K562 (cell line): ENCODE results near the gene ATRN. TPM values are rescaled to one million over a fixed set of nuclear protein-coding genes. Genes with fewer than 3 reads are reported as not detected.

Source experiments
- ATAC-seq: fragments of 200-7000 bp; cut with Tn5 transposase; 3 replicates; pipeline ENCODE4 v1.9.1; 2020; ENCODE audit warnings: moderate library complexity
- BruUV-seq: library from RNA; stranded (reverse); fragments of 400-500 nt; replicated peaks from 2 replicates; lab custom pipeline; 2021; lab: Mats Ljungman, UMichigan
- CTCF ChIA-PET: fragments of 300-600 bp; formaldehyde crosslinking; extraction: SDS; loops from one replicate; lab custom pipeline; 2021; ENCODE audit warnings: low intra/inter-chr PET ratio; lab: Yijun Ruan, JAX
- POLR2A ChIA-PET: fragments of 300-600, 350-650 bp; sonication (Branson Sonifier 250); formaldehyde crosslinking; extraction: SDS; loops from one replicate; lab custom pipeline; 2021; ENCODE audit warnings: antibody characterized with exemption, inconsistent platforms; lab: Yijun Ruan, JAX
- DNase-seq, 4 experiments: peaks; one replicate each; pipeline versions ENCODE4 v3.0.0 to v3.0.0-alpha.2; 2011 to 2018; ENCODE audit warnings: low spot score in 3 of 4, mixed read lengths in 3 of 4; ENCODE audit errors: extremely low read depth in 1 of 4
- FAIRE-seq: peaks from 2 replicates; lab custom pipeline; 2011; peaks lifted over from hg19 to GRCh38; lab: Jason Lieb, UNC
- H2AFZ ChIP-seq: 2 replicates; pipeline ENCODE4 v1.6.0; 2011; ENCODE audit warnings: low read depth, low read length, control low read depth, inconsistent platforms
- H3K27ac ChIP-seq: fragments of 200-600 bp; 3 replicates; pipeline ENCODE4 v1.8.0; 2011; ENCODE audit warnings: low read depth, mild to moderate bottlenecking, control low read depth, inconsistent platforms, low read length, moderate library complexity, mixed read lengths; ENCODE audit errors: extremely low read depth
- H3K27me3 ChIP-seq, 2 experiments: fragments of 300-600 bp in 1 of 2; 2 replicates in 1 of 2; 3 replicates in 1 of 2; pipeline versions ENCODE4 v1.6.0 to v1.8.0; 2011; ENCODE audit warnings: inconsistent platforms in 2 of 2, low read length in 2 of 2, mild to moderate bottlenecking in 1 of 2, mixed read lengths in 1 of 2, moderate library complexity in 1 of 2; ENCODE audit not compliant: control insufficient read depth in 2 of 2, insufficient read depth in 2 of 2
- H3K36me3 ChIP-seq: fragments of 300-600 bp; 3 replicates; pipeline ENCODE4 v1.8.0; 2011; ENCODE audit warnings: mild to moderate bottlenecking, low read length, inconsistent platforms; ENCODE audit not compliant: control insufficient read depth, insufficient read depth
- H3K4me1 ChIP-seq, 2 experiments: fragments of 200-600 bp in 1 of 2; replicated peaks in 1 of 2; 2 replicates in 1 of 2; 3 replicates in 1 of 2; pipeline versions ENCODE4 v1.5.1 to v1.8.0; 2011; ENCODE audit warnings: inconsistent platforms in 2 of 2, low read length in 2 of 2, mild to moderate bottlenecking in 1 of 2, mixed read lengths in 1 of 2, moderate library complexity in 1 of 2; ENCODE audit not compliant: control insufficient read depth in 2 of 2, insufficient read depth in 2 of 2
- H3K4me2 ChIP-seq: 2 replicates; pipeline ENCODE4 v1.6.1; 2011; ENCODE audit warnings: low read length, control low read depth, inconsistent platforms, mixed read lengths; ENCODE audit not compliant: insufficient read depth
- H3K4me3 ChIP-seq: fragments of 200-600 bp; sonication (generic), shearing (Covaris generic); 2 replicates; pipeline ENCODE4 v1.5.1; 2016; ENCODE audit warnings: control low read depth, inconsistent platforms
- H3K79me2 ChIP-seq: fragments of 200-600 bp; 3 replicates; pipeline ENCODE4 v1.8.0; 2011; ENCODE audit warnings: low read length, inconsistent platforms; ENCODE audit not compliant: control insufficient read depth, insufficient read depth
- H3K9ac ChIP-seq, 2 experiments: 2 replicates each; pipeline versions ENCODE4 v1.6.0 to v1.6.1; 2011; ENCODE audit warnings: low read depth in 2 of 2, low read length in 2 of 2, control low read depth in 1 of 2, inconsistent platforms in 1 of 2, mild to moderate bottlenecking in 1 of 2, mixed read lengths in 1 of 2; ENCODE audit not compliant: insufficient read depth in 1 of 2
- H3K9me1 ChIP-seq: one replicate; pipeline ENCODE4 v1.6.0; 2011; ENCODE audit warnings: inconsistent platforms, mild to moderate bottlenecking, low read length, moderate library complexity; ENCODE audit not compliant: control insufficient read depth, insufficient read depth
- H3K9me3 ChIP-seq: replicated peaks from 2 replicates; pipeline ENCODE4 v1.5.1; 2011; ENCODE audit warnings: low read depth, low read length, inconsistent platforms; ENCODE audit not compliant: control insufficient read depth, insufficient read depth
- H4K20me1 ChIP-seq: replicated peaks from 2 replicates; pipeline ENCODE4 v1.6.1; 2011; ENCODE audit warnings: low read length, inconsistent platforms, mixed read lengths; ENCODE audit not compliant: control insufficient read depth, insufficient read depth
- WGBS: fragments of 100-300 bp; shearing (Covaris generic); methylation state at CpG from one replicate; pipeline ENCODE4 v1.1.6; 2016; ENCODE audit warnings: low coverage, mixed read lengths; ENCODE audit not compliant: insufficient coverage; ENCODE audit errors: missing lambda C conversion rate; 5-methylcytosine and 5-hydroxymethylcytosine counted together
- in situ Hi-C: fragments of 300-500 bp; cut with MboI; formaldehyde crosslinking; loops from 4 replicates; pipeline ENCODE4 v1.15.0; 2018; ENCODE audit warnings: inconsistent platforms, mixed read lengths
- intact Hi-C: fragments of 100-400 bp; cut with micrococcal nuclease; formaldehyde crosslinking; loops from 2 replicates; pipeline ENCODE4 v1.14.2; 2022
- polyA plus RNA-seq, 8 experiments: library from polyadenylated mRNA; depleted of rRNA in 4 of 8; stranded (reverse) in 5 of 8; unstranded in 3 of 8; fragments of >200 nt; fragmentation: Nextera tagmentation in 2 of 8; fragmentation: Illumina TruSeq in 1 of 8; extraction: Ambion mirVana in 2 of 8; extraction: Trizol in 1 of 8; gene quantifications; 2 replicates each; pipeline versions ENCODE4 v1.2.1 to v1.2.3, GENCODE V29; 2011 to 2014; ENCODE audit warnings: inconsistent platforms in 1 of 8, missing spikeins in 1 of 8
- total RNA-seq, 7 experiments: library from RNA; depleted of rRNA in 6 of 7; stranded (reverse); fragments of >200 nt in 6 of 7; fragmentation: Illumina TruSeq in 2 of 7; extraction: Trizol in 2 of 7; gene quantifications; 2 replicates each; pipeline versions ENCODE4 v1.2.1 to v1.2.3, GENCODE V29; 2011 to 2021; ENCODE audit warnings: low replicate concordance in 1 of 7
- TF ChIP-seq, protein P1 (sequence below): sonication (generic); formaldehyde crosslinking; IDR thresholded peaks from 2 replicates; pipeline ENCODE4 v1.8.0; 2022; ENCODE audit warnings: missing genetic modification reagents, mild to moderate bottlenecking, moderate library complexity, borderline replicate concordance
- TF ChIP-seq, protein P2 (sequence below): fragments of 450-650 bp; formaldehyde crosslinking; IDR thresholded peaks from 2 replicates; pipeline ENCODE4 v1.4.0; 2020; ENCODE audit warnings: mild to moderate bottlenecking, moderate library complexity

ATRN gene
- total and polyA plus RNA-seq, 9 of the 15 experiments (the other 6 are each of a cell fraction or from before 2014, with no cell fraction given) = 0.69 to 16.5 (median 7.6) TPM

DNA sequence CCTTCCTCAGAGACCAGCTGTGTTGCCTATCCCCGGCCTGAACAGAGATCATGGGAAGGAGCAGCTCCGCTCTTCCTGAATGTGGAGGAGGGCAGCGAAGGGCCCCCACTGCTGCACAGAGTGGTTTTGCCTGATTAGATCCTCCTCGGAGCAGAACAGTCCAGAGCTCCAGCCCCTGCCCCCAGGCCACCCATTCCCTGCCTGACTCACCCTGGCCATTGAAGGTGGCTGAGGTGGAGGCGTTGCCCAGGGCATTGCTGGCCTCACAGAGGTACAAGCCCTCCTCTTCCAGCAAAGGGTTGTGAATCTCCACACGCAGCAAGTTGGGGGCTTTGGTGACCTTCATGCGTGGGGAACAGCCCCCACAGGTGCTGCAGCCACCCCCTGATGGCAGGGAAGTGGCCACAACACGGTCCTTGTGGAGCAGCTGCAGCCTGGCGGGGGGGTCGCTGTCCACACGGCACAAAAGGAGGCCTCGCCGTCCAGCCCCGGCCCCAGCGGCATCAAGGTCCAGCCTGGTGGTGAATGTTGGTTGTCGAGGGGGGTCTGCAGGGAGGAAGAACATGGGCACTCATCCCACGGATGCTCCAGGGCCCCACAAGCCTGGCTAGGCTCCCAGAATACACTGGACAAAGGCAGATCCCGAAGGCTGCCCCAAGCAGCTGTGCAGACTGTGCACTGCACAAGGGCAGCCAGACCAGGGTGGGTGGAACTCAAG is 226.9 kb downstream of the ATRN start:
- FAIRE-seq = no peak

More for the DNA sequence above, 226.9 kb downstream of the ATRN start:
- Histone ChIP-seq H3K9me3 (no peaks in the 10 kb centered on the region), H3K4me1 (peaks cover 0 to 23% of the 10 kb centered on the region in 2 experiments; a peak in 2 of 5 replicates), H4K20me1 (no peaks in the 10 kb centered on the region), H3K4me3 (no peak overlapping the region), H3K36me3 (no peaks in the 10 kb centered on the region), H2AFZ (no peak overlapping the region), H3K4me2 (no peak overlapping the region), H3K27me3 (peaks cover 0 to 34% of the 10 kb centered on the region in 2 experiments; a peak in 3 of 5 replicates), H3K27ac (no peak overlapping the region), H3K9me1 (no peaks in the 10 kb centered on the region), H3K79me2 (no peaks in the 10 kb centered on the region), H3K9ac (no peak overlapping the region)
- TF ChIP-seq, protein P1, sequence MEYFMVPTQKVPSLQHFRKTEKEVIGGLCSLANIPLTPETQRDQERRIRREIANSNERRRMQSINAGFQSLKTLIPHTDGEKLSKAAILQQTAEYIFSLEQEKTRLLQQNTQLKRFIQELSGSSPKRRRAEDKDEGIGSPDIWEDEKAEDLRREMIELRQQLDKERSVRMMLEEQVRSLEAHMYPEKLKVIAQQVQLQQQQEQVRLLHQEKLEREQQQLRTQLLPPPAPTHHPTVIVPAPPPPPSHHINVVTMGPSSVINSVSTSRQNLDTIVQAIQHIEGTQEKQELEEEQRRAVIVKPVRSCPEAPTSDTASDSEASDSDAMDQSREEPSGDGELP (CRISPR knock-in tag) = 0 out of 2 replicates have a peak, but pooled peaks have one; percentile 15
- TF ChIP-seq, protein P2, sequence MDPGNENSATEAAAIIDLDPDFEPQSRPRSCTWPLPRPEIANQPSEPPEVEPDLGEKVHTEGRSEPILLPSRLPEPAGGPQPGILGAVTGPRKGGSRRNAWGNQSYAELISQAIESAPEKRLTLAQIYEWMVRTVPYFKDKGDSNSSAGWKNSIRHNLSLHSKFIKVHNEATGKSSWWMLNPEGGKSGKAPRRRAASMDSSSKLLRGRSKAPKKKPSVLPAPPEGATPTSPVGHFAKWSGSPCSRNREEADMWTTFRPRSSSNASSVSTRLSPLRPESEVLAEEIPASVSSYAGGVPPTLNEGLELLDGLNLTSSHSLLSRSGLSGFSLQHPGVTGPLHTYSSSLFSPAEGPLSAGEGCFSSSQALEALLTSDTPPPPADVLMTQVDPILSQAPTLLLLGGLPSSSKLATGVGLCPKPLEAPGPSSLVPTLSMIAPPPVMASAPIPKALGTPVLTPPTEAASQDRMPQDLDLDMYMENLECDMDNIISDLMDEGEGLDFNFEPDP (CRISPR knock-in tag) = no peak
- CTCF ChIA-PET = no interaction called here
- in situ Hi-C loops = no loop called here
- DNase-seq (no peak), ATAC-seq (no peak)
- 2% methylated on average over 8 of the region's 18 CpGs for WGBS
- POLR2A ChIA-PET = interaction anchor here (0.6 to 1.3 kb wide), 3 partner anchors 68 to 268 kb away, joined by 3 to 4 read pairs (median 3); no protein-coding TSS in a partner anchor
- no TSS peak for BruUV-seq
- intact Hi-C loops = no loop called here
